Epithelial cell of esophagus (primary cell): ENCODE results near the gene LIPA.

Experiments used
- DNase-seq: peaks from one replicate; pipeline ENCODE4 v3.0.0; 2010; ENCODE audit warnings: low read depth
- H3K4me3 ChIP-seq: 2 replicates; pipeline ENCODE4 v1.5.1; 2011; ENCODE audit warnings: mild to moderate bottlenecking, low read length, control low read depth
- TF ChIP-seq, protein P1 (sequence below): IDR thresholded peaks from 2 replicates; pipeline ENCODE4 v1.5.1; 2011; ENCODE audit warnings: low read depth, mild to moderate bottlenecking, low read length, control low read depth, inconsistent platforms; ENCODE audit not compliant: insufficient read depth; ENCODE audit errors: missing control alignments

The LIPA gene

DNA sequence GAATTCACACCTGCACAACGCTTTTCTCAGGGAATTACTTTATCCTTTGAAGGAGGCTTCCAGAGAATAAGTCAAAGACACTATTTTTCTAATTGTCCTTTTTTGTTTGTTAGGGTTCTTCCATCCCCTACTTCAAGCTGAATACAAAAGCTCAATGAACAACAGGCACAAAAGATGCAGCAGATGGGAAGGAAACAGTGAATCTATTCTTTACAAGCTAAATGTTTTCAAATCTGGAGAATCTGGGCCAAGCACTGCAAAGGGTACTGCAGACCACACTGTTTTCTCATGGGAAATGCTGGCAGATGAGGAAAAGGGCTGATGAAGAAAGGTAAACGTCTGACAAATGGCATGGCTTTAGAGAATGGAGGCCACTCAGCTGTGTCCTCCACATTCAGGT lies 18.5 kb downstream of the LIPA start:
- DNase-seq: no peak
- TF ChIP-seq, protein P1, sequence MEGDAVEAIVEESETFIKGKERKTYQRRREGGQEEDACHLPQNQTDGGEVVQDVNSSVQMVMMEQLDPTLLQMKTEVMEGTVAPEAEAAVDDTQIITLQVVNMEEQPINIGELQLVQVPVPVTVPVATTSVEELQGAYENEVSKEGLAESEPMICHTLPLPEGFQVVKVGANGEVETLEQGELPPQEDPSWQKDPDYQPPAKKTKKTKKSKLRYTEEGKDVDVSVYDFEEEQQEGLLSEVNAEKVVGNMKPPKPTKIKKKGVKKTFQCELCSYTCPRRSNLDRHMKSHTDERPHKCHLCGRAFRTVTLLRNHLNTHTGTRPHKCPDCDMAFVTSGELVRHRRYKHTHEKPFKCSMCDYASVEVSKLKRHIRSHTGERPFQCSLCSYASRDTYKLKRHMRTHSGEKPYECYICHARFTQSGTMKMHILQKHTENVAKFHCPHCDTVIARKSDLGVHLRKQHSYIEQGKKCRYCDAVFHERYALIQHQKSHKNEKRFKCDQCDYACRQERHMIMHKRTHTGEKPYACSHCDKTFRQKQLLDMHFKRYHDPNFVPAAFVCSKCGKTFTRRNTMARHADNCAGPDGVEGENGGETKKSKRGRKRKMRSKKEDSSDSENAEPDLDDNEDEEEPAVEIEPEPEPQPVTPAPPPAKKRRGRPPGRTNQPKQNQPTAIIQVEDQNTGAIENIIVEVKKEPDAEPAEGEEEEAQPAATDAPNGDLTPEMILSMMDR: no peak
- no peak overlapping the region for H3K4me3 ChIP-seq

DNA sequence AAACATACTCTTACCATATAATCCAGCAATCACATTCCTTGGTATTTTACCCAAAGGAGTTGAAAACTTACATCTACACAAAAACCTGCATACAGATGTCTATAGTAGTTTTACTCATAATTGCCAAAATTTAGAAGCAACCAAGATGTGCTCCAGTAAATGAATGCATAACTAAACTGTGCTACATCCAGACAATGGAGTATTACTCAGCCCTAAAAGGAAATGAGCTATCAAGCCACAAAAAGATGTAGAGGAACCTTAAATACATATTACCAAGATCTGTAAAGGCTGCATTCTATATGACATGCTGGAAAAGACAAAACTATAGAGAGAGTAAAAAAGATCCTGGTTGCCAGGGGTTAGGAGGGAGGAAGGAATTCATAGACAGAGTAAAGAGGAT lies 22.6 kb downstream of the LIPA start:
- TF ChIP-seq, protein P1: no peak
- H3K4me3 ChIP-seq: no peak overlapping the region
- no peak for DNase-seq

DNA sequence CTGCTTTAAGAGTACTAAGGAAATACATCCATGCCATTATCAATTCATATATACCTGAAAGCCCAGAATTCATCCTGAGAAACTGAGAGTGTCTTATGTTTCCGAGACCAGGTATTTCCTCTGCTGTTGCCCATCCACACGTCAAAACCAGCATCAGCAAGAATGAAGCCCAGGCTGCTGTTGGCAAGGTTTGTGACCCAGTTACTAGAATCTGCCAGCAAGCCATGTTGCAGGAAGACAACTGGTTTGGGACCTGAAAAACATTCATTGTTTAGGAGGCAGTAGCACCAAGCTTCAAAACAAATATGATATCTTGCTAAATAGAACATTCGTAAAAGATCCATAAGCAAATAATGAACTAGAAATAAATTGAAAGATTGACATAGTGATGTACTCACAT lies 23.4 kb downstream of the LIPA start:
- TF ChIP-seq, protein P1: no peak
- no peak for DNase-seq
- no peak overlapping the region for H3K4me3 ChIP-seq

DNA sequence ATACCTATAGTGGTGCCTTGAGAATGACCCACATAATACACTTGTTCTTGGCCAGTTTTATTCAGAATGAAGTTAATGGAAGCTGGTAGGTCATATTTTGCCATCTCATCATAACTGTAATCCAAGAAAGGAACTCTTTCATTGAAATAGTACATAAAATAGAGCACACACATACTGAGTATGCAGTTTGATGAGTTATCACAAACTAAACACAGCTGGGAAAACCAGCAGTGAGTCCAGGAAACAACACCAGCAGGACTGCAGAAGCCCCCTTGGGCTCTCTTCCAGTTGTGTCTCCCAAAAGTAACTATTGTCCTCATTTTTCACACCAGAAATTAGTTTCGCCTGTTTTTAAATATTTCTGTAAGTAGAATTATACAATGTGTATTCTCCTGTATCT lies 24.7 kb downstream of the LIPA start:
- DNase-seq: no peak
- TF ChIP-seq, protein P1: no peak

DNA sequence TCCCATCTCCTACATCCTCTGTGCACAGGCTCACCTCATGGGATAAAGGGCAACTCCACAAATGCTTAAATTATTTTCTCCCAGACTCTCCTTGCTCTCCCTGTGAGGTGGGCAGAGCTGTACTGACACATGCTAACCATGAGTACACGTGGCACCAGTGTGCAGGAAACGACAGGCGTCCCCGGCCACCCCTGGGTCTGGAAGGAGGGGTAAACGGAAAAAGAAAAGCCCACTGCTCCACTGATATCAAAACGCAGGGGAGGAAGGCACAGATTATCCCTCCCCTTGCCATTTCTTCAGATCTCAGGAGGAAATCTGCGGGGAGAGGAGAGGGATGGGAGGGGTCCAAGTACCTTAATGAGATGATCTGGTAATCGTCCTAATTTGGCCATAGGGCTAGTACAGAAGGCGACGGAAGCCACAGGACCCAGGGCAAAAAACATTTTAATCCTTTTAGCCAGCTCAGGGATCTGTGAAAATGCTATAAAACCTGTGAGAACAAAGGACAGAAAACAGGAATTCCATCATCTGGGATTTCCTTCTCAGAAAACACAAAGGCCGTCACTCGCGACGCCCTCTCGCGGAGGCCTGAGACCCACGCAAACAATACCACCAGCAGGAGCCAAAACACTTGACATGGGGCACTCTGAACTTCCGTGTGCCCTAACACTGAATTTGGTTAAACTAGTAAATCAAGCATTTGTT lies 26.7 kb downstream of the LIPA start:
- H3K4me3 ChIP-seq: no peak overlapping the region
- DNase-seq: no peak

More for the DNA sequence above, 24.7 kb downstream of the LIPA start:
- H3K4me3 ChIP-seq: no peak overlapping the region

DNA sequence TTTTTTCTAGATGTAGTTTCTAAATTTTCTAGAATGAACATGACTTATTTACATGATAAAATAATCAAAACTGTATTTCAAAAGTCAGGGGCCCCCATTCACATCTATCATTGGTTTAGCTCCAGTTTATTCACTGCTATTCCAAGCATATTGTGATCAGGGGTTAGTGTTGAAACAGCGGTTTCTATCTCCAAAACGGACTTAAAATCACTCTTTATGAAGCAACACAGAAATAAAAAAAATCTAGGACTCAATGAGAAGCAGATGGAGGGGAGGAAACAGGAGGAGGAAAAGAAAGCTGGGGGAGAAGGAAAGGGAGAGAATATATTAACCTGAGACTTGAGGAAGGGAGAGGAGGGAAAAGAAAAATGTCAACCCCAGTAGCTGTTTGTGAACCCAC lies 29.7 kb downstream of the LIPA start:
- no peak overlapping the region for H3K4me3 ChIP-seq
- no peak for DNase-seq
- TF ChIP-seq, protein P1: no peak

More for the DNA sequence above, 26.7 kb downstream of the LIPA start:
- TF ChIP-seq, protein P1: peak; percentile 37

DNA sequence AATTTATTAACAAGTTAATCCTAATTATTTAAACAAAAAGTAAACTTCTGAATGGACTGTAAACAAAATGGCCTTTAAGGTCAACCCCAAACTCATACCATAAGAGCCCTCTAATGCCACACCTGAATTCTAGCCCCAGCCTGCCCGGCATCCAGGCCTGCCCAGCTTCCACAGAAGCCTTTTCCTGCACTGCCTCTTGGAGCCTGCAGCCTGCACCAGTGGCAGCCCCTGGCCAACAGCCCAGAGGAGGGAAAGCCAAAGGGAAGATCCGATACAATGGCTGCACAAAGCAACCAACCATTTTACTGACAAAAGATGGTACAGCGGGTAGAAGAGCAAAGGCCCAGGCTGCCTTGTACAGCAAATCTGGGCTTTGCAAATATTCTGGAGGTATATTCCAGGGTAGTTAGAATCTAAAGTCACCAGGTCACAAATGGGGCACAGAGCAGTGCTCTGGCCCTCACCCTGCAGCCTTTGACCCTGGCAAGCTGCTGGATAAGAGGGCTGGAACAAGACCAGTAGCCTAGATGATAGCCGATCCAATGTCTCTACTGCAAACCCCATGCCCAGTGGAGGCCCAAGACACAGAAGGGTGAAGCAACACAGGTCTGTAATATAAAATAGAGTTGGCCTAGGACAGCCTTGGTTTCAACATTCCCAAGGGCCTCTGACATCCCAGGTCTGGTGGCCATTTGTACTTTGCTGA lies 31.9 kb downstream of the LIPA start:
- peak; percentile 18 for DNase-seq
- H3K4me3 ChIP-seq: no peak overlapping the region
- TF ChIP-seq, protein P1: no peak
